HG02885 (cell line): ENCODE results near the gene ANKRD53.
A peak's percentile ranks its signal among the peaks of the same experiment; 100 is the strongest.

Source experiments
- ATAC-seq: cut with Tn5 transposase; IDR thresholded peaks from one replicate; pipeline ENCODE4 v1.9.1; 2021; ENCODE audit warnings: mild to moderate bottlenecking; ENCODE audit not compliant: unreplicated experiment, poor library complexity

The ANKRD53 gene

DNA sequence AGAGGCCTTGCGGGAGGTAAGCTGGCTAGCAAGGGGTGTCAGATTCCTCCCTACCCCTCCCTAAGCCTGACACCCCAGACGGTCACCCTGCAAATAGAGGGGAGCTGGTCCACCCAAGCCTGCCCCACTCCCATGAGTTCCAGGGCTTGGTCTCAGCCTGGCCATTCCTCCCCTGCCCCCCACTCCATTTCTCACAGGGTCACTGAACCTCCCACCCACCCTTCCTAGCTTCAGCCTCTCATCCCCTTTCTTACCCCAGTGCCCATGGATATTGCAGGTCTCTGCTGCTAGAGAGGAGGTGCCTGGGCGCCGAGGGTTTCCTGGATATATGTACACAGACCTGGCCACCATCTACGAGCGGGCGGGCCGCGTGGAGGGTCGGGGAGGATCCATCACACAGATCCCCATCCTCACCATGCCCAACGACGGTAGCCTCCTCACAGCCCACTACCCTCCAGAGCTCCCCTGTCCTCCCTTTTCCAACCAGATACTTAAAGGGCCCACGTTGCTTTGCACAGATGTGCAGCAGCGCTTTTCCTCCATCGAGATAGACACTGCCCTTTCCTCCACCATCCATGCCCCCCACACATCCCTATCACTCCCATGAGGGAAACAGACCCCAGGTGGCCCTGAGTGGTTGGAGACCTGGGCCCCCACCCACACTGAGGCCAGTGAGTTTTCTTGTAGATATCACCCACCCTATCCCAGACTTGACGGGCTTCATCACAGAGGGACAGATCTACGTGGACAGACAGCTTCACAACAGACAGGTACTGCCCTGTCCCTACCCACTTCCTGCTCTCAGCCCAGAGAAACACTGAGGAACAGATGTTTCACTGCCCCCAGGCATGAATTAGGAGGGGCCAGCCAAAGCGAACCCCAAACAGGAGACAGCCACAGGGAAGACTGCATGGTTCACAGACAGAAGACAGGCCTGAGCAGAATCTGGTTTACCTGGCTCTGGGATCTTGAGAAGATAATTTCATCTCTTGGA lies 15.2 kb upstream of the ANKRD53 start:
- no peak for ATAC-seq

DNA sequence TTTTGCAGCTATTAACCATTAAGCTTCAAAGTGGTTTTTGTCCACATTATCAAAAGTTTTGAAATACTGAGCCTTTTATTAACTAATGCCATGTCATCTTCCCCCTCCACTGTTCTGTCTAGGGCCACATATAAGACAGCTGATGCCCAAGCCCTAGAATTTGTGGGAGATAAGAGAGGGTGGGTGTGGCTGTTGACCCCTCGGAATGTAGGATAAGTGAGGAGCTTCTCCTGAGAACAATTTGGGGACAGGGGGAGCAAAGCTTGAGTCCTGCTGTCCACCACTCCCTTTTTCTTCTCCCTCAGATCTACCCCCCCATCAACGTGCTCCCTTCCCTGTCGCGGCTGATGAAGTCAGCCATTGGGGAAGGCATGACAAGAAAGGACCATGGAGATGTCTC lies 14.3 kb upstream of the ANKRD53 start:
- no peak for ATAC-seq

DNA sequence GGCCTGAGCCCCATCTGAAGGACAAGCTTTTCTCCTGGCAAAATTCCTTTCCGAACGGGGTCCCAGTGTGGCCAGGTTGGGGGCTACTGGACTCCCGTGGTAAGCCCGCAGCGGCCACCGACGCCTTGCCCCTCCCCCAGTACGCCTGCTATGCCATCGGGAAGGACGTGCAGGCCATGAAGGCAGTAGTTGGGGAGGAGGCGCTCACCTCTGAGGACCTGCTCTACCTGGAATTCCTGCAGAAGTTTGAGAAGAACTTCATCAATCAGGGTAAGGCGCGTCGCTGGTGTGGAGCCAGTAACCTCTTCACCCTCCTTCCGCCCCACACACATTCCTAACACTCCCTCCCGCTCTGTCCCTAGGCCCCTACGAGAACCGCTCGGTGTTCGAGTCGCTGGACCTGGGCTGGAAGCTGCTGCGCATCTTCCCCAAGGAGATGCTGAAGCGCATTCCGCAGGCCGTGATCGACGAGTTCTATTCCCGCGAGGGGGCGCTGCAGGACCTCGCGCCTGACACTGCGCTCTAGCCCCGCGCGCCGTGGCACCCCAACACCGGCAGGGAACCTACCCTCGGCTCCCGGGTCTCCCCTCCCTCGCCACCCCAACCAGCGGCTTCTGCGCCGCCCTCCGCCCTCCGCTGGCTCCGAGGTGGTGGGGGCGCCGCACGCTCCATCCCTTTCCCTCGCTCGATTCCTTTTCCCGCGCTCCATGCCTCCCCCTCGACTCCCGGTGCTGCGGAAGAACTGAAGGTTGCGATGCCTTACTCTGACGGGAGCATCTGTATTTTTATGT lies 13.6 kb upstream of the ANKRD53 start:
- peak; percentile 92 for ATAC-seq

DNA sequence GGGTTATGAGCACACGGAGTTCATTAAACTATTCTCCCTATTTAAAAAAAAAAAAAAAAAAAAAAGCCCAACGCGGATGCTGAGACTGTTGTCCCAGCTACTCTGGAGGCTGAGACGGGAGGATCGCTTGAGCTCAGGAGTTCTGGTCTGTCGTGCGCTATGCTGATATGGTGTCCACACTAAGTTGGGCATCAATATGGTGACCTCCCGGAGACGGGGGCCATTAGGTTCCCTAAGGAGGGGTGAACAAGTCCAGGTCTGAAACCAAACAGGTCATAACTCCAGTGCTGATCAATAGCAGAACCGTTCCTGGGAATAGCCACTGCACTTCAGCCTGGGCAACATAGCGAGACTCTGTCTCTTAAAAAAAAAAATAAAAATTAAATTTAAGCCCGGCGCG lies 12.9 kb upstream of the ANKRD53 start:
- ATAC-seq: no peak

DNA sequence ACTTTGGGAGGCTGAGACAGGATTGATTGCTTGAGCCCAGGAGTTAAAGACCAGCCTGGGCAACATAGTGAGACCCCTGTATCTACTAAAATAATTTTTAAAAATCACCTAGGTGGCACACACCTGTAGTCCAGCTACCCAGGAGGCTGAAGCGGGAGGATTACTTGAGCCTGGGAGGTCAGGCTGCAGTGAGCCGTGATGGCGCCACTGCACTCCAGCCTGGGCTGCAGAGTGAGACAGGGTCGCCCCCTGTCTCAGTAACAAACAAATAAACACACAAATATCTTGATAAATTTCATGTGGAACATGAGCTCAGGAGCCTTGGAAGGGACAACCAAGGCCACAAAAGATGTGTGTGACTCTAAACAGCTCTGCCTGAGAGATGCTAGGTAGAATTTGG lies 11.7 kb upstream of the ANKRD53 start:
- ATAC-seq: no peak

DNA sequence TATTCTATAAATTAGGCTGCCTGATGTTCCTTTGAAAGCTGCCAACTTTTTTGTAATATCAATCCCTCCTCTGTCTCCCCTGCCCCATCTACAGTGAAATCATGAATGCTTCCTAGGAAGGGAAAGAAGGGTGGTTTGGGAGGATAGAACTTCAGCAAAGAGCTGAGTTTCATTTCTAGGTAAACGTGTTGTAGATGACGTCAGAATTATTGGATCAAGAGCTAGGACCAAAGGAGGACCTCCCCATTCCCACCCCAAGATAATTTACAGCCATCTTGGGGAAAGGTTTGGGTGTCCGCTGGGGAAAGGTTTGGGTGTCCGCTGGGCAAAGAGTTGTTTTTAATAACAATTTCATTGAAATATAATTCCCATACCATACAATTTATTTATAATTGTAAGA lies 11.2 kb upstream of the ANKRD53 start:
- no peak for ATAC-seq

DNA sequence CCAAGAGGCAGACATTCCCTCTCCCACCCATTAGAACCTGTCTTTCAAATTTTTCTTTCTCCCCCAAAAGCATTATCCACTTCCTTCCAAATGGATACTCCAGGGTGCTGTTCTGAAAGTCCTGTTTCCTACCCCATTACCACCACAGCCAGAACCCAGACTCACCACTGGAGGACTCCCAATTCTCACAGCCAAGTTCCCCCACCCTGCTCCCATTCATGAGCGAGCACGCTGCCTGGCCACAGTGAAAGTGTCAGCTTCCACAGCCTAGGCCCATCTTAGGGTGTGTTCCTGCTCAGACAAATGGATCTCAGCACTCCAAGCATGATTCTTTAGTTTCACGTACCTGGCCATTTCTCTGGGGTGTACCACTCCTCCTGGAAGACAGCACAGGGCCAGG lies 3.8 kb upstream of the ANKRD53 start:
- ATAC-seq: no peak

DNA sequence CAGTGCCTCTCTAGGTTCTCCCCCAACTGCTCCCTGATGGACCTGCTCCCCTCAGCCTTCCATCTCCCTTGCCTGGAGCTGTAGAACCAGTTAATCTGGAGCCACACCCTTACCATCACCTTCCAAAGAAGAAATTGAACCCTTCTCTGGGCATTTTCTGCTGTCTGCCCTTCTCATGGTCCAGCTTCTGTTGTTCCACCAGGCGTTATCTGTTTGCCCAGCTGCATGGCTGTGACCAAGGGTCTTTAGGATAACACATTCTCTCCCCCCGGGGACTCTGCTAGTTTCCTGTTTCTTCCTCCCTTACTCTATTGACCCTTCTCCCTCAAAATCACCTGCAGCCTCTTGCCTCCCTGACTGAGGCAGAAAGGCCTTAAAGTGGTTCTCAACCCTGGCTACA lies 3.2 kb upstream of the ANKRD53 start:
- no peak for ATAC-seq

DNA sequence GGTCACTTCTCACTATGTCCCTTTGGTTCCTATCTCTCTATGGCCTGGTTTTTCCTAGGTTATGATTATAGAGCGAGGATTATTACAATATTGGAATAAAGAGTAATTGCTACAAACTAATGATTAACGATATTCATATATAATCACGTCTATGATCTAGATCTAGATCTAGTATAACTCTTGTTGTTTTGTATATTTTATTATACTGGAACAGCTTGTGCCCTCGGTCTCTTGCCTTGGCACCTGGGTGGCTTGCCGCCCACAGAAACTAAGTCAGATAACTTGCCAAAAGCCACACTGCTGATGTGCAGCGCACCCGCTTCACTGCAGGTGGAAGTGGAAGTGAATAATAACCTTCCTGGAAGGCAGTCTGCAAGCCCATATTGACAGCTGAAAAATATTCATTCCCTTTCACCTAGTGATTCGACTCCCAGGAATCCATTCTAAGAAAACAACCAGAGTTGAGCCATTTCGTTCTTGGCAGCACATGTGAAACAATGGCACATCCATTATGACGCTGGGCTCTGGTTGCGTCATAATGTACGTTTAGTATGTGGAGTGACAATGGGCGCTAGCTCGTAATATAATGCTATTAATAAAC lies 725 bp upstream of the ANKRD53 start:
- no peak for ATAC-seq

DNA sequence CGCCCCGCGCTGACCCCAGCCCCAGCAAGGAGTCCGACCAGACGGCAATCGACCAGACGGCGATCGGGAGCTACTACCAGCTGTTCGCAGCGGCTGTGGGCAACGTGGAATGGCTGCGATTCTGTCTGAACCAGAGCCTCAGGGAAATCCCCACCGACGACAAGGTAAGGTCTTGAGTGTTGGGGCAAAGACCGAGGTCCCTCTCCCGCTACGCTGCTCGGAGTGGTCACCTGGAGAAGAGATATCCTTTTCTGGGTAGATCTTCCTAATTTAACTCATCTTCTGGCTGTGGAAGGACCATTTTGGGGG lies 704 bp downstream of the ANKRD53 start:
- no peak for ATAC-seq

DNA sequence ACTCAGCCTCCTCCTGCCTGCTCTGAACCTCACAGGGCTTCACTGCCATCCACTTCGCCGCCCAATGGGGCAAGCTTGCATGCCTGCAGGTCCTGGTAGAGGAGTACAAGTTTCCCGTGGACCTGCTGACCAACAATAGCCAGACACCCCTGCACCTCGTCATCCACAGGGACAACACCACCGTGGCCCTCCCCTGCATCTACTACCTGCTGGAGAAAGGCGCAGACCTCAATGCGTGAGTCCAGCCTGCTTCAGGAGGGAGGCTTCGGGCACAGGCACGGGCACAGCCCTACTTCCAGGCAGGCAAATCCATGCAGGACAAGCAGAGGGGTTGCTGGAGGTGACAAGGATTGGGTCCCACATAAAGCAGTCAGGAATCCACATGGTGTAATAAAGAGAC lies 1.2 kb downstream of the ANKRD53 start:
- no peak for ATAC-seq

DNA sequence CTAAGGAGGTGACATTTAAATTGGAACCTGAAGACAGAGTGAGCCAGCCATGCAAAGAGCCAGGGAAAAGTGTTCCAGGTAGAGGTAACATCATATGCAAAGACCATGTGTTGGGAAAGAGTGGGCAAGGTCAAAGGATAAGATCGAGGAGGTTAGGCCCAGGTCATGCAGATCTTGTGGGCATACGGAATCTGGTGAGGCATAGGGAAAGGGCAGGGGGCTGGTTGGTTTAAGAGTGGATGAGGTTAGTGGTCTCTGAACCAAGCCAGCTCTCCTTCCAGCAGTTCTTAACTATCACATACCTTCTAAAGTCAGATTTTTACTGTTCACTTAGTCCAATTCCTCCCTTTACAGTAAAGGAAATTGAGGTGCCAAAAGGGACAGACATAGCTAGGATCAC lies 3.0 kb downstream of the ANKRD53 start:
- ATAC-seq: no peak

DNA sequence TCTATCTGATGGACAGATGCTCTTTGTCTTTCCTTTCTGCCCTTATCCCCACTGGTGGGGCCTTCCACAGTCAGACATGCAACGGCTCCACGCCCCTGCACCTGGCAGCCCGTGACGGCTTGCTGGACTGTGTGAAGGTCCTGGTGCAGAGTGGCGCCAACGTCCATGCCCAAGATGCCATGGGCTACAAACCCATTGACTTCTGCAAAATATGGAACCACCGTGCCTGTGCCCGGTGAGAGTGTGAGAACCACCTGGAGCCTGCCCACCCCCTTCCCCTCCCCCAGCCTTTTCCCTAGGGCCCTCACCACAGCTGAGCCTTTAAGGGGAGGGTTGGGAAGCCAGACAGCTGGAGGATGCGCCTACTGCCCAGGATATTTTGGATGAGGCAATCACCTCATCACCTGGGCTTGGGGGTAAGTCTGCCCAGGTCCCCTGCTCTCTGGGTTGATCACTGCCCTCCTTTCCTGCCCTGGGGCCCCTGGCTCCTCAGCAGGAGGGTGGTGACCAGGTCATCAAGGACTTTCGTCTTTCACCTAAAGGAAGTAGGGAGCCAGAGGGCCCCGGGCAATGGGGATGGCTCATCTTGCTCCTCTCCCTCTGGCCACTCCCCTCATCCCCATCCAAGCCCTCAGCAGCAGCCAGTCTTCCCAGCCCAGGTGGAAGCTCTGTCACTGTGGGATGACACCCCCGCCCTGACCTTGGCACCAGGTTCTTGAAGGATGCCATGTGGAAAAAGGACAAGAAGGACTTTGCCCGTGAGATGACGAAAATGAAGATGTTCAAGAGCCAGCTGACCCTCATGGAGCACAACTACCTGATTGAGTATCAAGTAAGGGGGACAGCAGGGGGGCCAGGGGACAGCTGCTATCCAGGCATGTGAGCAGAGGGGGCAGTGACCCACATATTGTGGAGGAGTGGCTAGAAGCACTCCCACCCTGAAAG lies 3.7 kb downstream of the ANKRD53 start:
- ATAC-seq: no peak

DNA sequence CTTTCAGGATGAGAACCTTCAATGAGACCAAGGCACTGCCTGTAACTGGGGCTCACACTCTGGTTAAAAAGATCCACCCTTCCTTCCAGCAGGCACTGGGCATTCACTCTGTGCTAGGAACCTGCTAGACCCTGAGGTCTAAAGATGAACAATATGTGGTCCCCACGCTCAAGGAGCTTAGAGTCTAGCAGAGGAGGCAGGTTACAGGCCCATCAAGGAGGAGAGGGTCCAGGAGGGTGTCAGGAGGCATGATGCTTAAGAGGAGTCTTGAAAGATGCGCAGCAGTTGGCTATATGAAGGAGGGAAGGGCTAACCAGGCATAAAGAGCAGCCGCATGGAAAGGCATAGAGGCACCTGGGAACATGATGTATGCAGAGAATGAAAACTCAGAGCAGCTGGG lies 4.5 kb downstream of the ANKRD53 start:
- no peak for ATAC-seq

DNA sequence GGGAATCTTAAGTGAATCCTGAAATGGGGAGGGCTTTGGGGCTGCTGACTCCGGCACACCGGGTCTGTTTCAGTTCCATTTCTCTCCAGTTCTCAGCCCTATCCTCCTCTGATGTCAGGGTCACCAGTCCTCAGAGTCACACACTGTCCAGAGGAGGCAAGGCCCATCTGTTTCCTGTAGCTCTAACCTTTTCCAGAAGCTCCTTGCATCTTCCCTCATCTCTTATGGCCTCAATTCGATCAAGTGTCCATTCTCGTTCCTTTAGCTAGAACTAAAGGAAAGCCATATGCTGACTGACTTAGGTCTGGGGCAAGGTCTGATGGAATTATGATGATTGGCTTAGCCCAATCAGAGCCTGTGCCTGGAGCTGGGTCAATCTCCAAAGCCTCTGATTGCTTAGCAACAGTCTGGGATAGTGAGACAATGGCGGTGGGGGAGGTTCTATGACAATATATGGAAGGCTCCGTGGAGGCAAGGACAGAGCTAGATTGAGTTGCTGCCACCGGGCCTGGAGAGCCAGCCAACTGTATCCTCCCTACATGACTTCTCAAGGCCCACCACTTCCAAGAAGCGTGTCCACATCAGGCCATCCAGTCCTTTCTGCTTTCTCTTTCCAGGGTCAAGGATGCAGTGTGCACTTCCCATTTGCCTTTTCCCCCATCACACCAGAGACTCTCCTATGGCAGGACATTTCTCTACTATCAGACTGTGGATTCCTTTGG lies 5.2 kb downstream of the ANKRD53 start:
- ATAC-seq: no peak

DNA sequence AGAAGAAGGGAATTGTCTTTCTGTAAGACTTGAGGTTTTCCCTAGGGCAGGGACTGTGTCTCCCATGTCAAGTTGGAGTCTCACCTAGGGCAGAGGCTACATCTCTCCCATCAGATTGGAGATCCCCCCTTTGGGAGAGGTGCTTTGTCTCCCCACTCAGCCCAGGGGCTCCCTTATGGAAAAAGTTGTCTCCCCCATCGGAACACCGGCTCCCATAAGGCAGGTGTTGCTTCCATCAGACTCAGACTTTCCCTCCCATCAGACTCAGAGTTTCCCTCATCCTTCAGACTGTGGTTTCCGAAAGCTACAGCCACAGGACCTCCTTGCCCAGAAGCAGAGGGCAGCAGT lies 5.8 kb downstream of the ANKRD53 start:
- ATAC-seq: no peak

DNA sequence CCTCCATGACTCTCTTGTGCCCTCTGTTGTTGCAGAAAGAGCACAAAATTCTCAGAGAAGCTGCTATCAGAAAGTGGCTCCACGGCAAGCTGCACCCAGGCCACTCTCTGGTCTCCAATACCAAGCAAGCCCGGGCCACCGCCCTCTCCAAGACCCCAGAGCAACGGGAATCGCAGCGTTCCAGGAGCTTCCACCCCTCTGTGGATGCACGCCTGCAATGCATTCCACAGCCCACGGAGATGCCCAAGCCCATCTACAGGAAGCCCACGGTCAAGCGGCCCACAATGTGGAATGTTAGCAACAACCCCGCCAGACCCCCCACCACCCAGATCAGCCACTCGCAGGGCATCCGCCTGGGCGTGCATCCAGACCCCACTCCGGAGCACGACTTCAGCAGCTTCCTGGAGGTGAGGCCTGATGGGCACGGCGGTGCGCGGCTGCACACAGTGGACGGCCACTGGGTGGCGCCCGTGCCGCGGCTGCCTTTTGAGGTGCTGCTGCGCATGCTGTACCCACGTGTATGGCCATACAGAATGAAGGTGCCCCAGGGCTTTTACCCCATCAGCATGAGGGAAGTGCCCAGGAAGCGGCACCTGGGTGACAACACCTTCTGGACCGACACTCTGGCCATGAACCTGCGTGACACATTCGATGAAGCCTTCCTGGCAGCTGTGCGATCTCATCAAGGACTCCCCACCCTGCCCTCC lies 6.3 kb downstream of the ANKRD53 start:
- peak; percentile 94 for ATAC-seq

DNA sequence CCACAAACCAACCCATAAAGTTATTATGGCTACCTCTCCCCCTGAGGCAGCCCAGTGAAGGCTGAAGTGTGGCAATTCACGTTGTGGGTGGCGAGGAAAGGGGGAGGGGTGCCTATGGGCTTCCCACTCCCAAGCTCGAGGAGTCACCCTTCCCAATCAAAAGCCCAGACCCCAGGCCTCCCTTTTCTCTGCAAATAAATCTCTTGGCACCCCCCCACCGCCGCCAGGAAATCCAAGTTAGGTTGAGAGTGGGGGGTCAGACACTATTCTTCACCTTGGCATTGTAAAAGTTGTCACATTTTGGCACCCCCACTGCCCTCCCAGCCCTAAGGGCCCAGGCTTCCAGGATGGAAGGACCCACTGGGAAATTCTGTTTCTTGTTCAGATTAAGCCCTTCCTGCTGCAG lies 6.9 kb downstream of the ANKRD53 start:
- ATAC-seq: no peak

DNA sequence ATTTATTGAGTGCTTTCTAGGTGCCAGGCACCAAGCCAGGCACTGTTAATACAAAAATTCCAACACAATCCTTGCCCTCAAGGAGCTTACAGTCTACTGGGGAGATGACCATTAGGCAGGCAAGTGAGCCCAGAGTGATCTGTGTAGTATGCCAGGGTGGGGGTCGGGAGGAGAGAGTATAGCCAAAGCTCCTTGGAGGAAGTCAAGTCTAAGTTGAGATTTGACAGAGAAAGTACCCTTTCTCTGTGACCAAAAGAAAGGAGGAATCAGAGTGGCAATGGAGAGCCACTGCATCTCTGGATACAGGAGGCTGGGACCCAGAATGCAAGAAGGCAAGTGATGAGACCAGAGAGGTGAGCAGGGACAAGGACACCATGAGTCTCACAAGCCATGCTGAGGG lies 7.5 kb downstream of the ANKRD53 start:
- no peak for ATAC-seq
